ENCODE measurements around the gene GABRB2. TPM values are rescaled to one million over a fixed set of nuclear protein-coding genes. Genes with fewer than 3 reads are reported as not detected.

The GABRB2 gene
- total RNA-seq, 1 donor from 2014 or later = 0.21 TPM

GRCh38 chr5:161414037-161414436 is 132.5 kb downstream of the GABRB2 start:
- Mint-ChIP-seq H3K4me3 (no peak overlapping the region), H3K27ac (ENCODE audit: unreplicated experiment) (no peak overlapping the region), H3K36me3 (ENCODE audit: low read depth) (no peaks in the 10 kb centered on the region), H3K27me3 (ENCODE audit: low read depth) (no peaks in the 10 kb centered on the region), H3K4me1 (no peaks in the 10 kb centered on the region), H3K9me3 (no peaks in the 10 kb centered on the region)
- TF ChIP-seq, protein P1, sequence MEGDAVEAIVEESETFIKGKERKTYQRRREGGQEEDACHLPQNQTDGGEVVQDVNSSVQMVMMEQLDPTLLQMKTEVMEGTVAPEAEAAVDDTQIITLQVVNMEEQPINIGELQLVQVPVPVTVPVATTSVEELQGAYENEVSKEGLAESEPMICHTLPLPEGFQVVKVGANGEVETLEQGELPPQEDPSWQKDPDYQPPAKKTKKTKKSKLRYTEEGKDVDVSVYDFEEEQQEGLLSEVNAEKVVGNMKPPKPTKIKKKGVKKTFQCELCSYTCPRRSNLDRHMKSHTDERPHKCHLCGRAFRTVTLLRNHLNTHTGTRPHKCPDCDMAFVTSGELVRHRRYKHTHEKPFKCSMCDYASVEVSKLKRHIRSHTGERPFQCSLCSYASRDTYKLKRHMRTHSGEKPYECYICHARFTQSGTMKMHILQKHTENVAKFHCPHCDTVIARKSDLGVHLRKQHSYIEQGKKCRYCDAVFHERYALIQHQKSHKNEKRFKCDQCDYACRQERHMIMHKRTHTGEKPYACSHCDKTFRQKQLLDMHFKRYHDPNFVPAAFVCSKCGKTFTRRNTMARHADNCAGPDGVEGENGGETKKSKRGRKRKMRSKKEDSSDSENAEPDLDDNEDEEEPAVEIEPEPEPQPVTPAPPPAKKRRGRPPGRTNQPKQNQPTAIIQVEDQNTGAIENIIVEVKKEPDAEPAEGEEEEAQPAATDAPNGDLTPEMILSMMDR (conservative IDR thresholded peaks at IDR 0.05) = no peak
- DNase-seq (ENCODE audit: low read depth, low spot score) = no peak

DNA sequence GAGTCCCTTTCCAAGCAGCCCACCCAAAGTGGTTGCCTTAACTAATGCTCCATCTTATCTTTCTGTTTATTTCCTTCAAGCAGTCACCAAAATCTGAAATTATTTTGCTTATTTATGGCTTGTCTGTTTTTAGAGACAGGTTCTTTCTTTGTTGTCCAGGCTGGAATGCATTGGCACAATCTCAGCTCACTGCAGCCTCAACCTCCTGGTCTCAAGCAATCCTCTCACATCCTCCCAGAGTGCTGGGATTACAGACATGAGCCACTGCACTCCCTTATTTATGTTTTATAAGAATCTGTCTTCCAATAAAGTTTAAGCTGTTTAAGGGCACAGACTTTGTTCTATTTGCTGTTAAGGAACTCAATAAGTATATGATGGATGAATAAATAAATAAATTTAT is 133.7 kb downstream of the GABRB2 start:
- no peak for DNase-seq (ENCODE audit: low read depth, low spot score)
- Mint-ChIP-seq H3K27me3 (ENCODE audit: low read depth) (no peaks in the 10 kb centered on the region), H3K36me3 (ENCODE audit: low read depth) (no peaks in the 10 kb centered on the region), H3K27ac (ENCODE audit: unreplicated experiment) (no peak overlapping the region), H3K4me3 (no peak overlapping the region), H3K4me1 (no peaks in the 10 kb centered on the region), H3K9me3 (no peaks in the 10 kb centered on the region)
- TF ChIP-seq, protein P1 (conservative IDR thresholded peaks at IDR 0.05) = no peak

- DNase-seq (ENCODE audit: low read depth, low spot score) = no peak
- TF ChIP-seq, protein P1 (conservative IDR thresholded peaks at IDR 0.05) = no peak
- Mint-ChIP-seq H3K27ac (ENCODE audit: unreplicated experiment) (no peak overlapping the region), H3K4me1 (no peaks in the 10 kb centered on the region), H3K9me3 (no peaks in the 10 kb centered on the region), H3K36me3 (ENCODE audit: low read depth) (no peaks in the 10 kb centered on the region), H3K27me3 (ENCODE audit: low read depth) (no peaks in the 10 kb centered on the region), H3K4me3 (no peak overlapping the region)
Observed at GRCh38 chr5:161411156-161411555, 135.4 kb downstream of the GABRB2 start.

DNA sequence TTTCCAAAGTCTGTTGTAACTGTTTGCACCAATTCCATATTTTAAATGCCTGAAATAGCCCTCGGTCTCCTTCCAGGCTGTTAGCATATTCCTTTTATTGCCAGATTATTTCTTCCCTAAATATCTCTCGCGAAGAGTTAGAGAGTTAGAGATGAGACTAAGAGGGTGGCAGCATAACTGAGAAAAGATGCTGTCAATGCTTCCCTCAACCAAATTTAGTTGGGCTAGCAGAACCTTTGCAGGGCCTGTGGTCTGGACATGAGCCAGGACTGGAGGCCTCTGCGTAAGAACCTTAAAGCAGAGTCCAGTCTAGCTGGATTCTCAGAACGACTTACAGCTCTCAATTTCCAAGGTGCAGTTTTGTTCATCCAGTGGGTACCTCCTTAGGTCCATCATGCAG is 135.9 kb downstream of the GABRB2 start:
- Mint-ChIP-seq H3K4me1 (no peaks in the 10 kb centered on the region), H3K27ac (ENCODE audit: unreplicated experiment) (no peak overlapping the region), H3K36me3 (ENCODE audit: low read depth) (no peaks in the 10 kb centered on the region), H3K27me3 (ENCODE audit: low read depth) (no peaks in the 10 kb centered on the region), H3K4me3 (no peak overlapping the region), H3K9me3 (no peaks in the 10 kb centered on the region)
- DNase-seq (ENCODE audit: low read depth, low spot score) = no peak
- TF ChIP-seq, protein P1 (conservative IDR thresholded peaks at IDR 0.05) = no peak

- TF ChIP-seq, protein P1 (conservative IDR thresholded peaks at IDR 0.05) = no peak
- H3K4me3 Mint-ChIP-seq = no peak overlapping the region
- DNase-seq (ENCODE audit: low read depth, low spot score) = no peak
- no peaks in the 10 kb centered on the region for H3K27me3 Mint-ChIP-seq (ENCODE audit: low read depth)
- H3K4me1 Mint-ChIP-seq = no peaks in the 10 kb centered on the region
- H3K9me3 Mint-ChIP-seq = no peaks in the 10 kb centered on the region
- no peak overlapping the region for H3K27ac Mint-ChIP-seq (ENCODE audit: unreplicated experiment)
- H3K36me3 Mint-ChIP-seq (ENCODE audit: low read depth) = no peaks in the 10 kb centered on the region
Observed at GRCh38 chr5:161409471-161409870, 137.1 kb downstream of the GABRB2 start.

- Mint-ChIP-seq H3K27me3 (ENCODE audit: low read depth) (no peaks in the 10 kb centered on the region), H3K36me3 (ENCODE audit: low read depth) (no peaks in the 10 kb centered on the region), H3K9me3 (no peaks in the 10 kb centered on the region), H3K27ac (ENCODE audit: unreplicated experiment) (no peak overlapping the region), H3K4me1 (no peaks in the 10 kb centered on the region), H3K4me3 (no peak overlapping the region)
- DNase-seq (ENCODE audit: low read depth, low spot score) = no peak
- TF ChIP-seq, protein P1 (conservative IDR thresholded peaks at IDR 0.05) = no peak
Observed at GRCh38 chr5:161406880-161407279, 139.6 kb downstream of the GABRB2 start.
